LNCAP (cell line): ENCODE data around the gene CCDC149.

ENCODE experiments used
- TF ChIP-seq, protein P1 (sequence below): fragments of 450-650 bp; IDR thresholded peaks from 2 replicates; pipeline ENCODE4 v1.5.1; 2017; ENCODE audit warnings: mild to moderate bottlenecking

Gene CCDC149

DNA sequence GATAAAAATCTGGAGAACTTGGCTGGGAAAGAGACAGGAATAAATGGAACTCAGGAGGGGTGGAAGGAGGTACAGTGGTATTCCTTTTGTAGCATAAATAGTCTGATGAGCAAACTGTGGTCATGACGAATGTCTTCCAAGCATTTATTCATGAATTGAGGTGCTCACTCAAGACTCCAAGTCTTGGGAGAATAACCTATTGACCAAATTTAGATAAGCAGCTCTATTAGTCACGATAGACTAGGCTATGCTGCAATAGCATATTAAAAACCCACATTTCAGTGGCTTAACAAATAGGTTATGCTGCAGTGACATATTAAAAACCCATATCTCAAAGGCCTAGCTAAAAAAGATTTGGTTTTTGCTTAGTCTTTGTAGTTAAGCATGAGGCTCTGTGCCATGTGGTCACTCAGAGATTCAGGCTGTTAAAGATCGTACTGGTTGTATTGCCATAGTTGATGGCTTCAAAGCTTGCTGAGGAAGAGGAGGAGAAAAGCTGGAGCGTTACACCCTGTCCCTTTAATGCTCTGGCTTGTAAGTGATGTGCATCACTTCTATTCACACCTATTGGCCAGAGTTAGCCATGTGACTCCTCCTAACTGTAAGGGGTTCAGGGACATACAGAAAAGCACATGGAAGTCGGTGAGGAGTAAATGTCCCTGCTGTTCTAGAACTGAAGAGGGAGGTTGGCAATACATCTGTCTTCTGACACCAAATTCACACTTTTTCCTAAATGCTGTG lies 24.5 kb upstream of the CCDC149 start:
- TF ChIP-seq, protein P1, sequence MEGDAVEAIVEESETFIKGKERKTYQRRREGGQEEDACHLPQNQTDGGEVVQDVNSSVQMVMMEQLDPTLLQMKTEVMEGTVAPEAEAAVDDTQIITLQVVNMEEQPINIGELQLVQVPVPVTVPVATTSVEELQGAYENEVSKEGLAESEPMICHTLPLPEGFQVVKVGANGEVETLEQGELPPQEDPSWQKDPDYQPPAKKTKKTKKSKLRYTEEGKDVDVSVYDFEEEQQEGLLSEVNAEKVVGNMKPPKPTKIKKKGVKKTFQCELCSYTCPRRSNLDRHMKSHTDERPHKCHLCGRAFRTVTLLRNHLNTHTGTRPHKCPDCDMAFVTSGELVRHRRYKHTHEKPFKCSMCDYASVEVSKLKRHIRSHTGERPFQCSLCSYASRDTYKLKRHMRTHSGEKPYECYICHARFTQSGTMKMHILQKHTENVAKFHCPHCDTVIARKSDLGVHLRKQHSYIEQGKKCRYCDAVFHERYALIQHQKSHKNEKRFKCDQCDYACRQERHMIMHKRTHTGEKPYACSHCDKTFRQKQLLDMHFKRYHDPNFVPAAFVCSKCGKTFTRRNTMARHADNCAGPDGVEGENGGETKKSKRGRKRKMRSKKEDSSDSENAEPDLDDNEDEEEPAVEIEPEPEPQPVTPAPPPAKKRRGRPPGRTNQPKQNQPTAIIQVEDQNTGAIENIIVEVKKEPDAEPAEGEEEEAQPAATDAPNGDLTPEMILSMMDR: no peak

DNA sequence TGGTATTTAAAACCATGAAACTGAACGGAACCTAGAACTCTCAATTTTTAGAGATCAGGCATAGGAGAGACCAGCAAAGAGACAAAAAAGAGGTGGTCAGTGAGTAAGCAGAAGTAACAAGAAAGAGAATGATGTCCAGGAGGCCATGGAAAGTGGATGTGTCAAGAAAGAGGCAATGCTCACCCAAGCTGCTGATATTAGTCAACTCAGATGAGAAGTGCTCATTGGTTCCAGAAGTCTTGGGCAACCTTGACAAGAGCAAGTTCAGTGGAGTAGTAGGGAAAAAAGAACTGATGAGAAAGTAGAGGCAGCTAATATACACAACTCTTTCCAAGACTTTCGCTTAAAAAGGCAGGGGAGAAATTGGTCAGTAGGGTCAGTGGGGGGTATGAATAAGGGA lies 23.0 kb upstream of the CCDC149 start:
- TF ChIP-seq, protein P1: no peak

DNA sequence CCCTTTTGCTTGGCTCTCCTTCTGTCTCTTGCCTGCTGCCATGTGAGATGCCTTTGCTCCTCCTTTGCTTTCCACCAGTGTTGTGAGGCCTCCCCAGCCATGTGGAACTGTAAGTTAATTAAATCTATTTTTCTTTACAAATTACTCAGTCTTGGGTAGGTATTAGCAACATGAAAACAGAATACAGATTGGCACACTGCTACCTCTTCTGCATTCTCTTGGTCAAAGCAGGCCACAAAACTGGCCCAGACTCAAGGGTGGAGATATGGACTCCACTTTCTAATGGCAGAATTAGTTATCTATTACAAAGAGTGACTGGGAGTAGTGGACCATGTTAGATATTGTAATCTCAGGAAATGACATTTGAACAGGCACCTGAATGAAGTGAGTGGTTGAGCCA lies 21.5 kb upstream of the CCDC149 start:
- TF ChIP-seq, protein P1: no peak

DNA sequence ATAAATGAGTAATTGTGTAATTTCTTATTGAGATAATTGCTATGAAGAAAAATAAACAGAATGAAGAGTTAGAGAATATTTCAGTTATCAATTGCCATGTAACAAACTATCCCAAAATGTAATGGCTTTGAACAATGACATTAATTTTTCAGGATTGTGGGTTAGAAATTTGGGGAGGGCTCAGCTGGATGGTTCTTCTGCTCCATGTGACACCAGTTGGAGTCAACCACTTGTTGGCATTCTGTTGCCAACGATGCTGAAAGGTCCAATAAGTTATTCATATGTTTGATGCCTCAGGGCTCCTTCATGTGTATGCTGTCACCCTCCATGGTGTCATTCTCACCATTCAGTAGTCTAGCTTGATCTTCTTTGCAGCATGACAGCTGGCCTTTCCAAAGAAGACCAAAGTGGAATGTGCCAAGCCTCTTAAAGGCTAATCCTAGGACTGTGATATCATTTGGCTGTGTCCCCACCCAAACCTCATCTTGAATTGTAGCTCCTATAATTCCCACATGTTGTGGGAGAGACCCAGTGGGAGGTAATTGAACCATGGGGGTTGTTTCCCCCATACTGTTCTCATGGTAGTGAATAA lies 20.9 kb upstream of the CCDC149 start:
- TF ChIP-seq, protein P1: no peak

DNA sequence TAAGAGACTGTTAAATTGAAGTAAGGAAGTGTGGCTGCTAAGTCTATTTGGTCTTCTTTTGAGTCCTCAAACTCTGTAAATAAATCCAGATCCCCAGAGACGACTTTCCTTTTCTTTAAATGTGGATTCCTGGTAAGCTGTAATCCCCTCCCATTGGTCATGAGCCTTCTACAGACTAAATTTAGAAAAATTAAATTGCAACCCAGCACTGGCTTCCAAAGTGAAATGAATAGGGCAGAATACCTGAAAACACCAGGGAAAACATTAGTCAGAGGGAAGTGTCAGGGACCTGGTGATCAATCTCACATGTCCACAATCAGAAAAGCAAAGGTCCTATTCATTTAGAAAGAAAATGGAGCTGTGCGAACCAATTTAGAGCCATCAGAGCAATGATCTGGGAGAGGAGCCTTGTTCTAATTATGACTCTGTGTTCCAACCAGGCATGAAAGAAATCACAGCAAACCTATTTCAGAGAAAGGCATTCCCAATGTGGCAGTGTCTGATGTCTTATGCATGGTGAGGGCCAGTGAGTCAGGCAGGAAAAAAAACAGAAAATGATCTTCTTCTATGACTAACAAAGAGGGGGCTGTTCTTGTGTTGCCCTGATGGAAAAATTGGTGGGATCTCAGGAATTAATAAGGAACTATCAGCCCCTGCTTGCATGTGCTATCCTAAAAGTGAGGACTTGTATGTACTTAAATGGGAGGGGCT lies 19.8 kb upstream of the CCDC149 start:
- TF ChIP-seq, protein P1: no peak

DNA sequence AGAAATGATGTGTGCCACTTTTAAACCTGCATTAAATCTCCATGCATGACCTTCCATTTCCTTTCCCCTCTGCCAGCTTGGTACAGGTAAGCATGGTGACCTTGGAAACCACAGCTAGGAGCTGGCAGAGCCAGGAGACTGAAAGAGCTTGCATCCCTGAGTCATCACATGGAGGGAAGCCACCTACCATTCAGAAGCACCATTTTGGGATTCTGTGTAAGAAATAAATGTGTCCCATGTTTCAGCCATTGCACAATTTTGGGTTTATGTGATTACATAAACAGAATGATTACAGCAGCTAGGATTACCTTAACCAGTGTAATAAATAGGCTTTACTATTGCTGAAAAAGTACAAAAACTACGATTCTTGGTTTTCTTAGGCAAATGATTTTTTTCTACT lies 17.3 kb upstream of the CCDC149 start:
- TF ChIP-seq, protein P1: no peak

DNA sequence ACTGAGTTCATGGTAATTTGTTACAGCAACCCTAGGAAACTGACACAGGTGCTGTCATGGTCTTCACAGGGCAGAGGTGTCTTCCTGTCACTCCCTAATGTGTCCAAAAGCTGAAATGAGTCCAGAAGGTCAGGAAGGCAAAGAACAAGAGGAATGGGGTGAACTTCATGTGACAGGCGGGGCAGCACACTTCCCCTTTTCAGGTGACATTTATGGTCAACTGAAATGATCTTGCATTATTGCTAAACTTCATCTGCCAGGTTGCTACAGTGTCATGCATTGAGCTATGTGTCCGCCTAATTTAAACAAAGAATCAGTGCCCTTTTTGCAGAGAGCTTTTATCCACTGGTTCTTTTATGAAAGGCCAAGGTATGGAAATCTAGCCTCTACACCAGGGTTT lies 15.9 kb upstream of the CCDC149 start:
- TF ChIP-seq, protein P1: no peak
